GM23248 (cell line): ENCODE data around the gene EXOC7.

Experiments
- EZH2 ChIP-seq: fragments of 200-600 bp; sonication (generic); IDR thresholded peaks from 2 replicates; pipeline ENCODE4 v1.6.1; 2018; ENCODE audit warnings: antibody characterized with exemption, mild to moderate bottlenecking; ENCODE audit not compliant: insufficient read depth, poor library complexity, severe bottlenecking
- EZH2phosphoT487 ChIP-seq: fragments of 200-600 bp; sonication (generic); IDR thresholded peaks from 2 replicates; pipeline ENCODE4 v1.6.1; 2018; ENCODE audit warnings: antibody characterized with exemption, moderate library complexity, mild to moderate bottlenecking, low read depth; ENCODE audit not compliant: insufficient read depth

DNA sequence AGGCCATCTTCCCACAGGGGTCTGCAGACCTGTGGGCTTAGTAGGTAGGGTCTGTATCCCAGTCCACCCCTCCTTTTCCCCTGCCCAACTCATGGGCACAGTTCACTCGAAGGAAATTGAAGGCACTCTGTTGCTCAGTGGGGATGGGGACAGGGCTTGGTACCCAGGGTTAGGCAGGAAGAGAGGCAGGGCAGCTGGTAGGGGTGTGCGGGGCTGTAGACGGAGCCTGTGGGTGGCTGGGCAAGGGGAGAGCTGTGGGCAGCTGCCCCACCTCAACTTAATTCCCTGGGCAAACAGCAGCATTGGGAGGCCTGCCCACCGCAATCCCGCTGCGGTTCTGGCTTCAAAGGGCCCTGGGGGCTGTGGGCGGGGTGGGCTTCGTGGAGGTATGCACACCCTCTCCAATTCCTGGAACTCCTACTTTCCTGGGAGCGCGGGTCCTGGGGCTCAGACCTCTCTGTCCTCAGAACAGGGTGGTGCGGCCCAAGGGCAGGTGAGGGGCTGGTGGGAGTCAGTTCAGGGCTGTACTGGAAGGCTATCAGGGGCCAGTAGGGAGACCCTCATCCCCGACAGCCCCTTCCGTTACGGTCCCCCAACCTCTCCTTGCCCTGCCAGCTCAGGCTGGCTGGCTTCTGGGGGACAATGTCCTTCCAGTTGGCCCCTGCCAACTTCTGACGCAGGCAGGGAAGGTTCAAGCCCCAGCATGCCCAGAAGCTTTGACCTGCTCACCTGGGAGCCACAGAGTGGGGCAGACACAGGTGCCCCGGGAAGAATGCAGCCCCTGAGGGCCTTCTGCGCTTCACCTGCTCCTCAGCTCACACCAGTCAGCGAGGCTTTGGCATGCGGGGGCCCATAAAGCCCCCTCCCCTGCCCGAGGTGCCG lies 28.3 kb upstream of the EXOC7 start:
- TF ChIP-seq EZH2 = no peak
- TF ChIP-seq EZH2phosphoT487 = no peak
